ENCODE results near the gene VSTM4.

- TF ChIP-seq POLR2A (IDR thresholded peaks at IDR 0.05; ENCODE audit: extremely low read depth, insufficient read length) (no peak), CTCF (IDR thresholded peaks at IDR 0.05; ENCODE audit: low read depth, low read length) (no peak), MYC (IDR thresholded peaks at IDR 0.05; ENCODE audit: low read depth, low read length) (no peak), MAX (IDR thresholded peaks at IDR 0.05; ENCODE audit: low read depth, low read length) (no peak)
Observed at GRCh38 chr10:49149881-49150280, 34.6 kb upstream of the VSTM4 start.

Measured in NB4 (cell line).